Stimulated activated CD8-positive, alpha-beta memory T cell treated with anti-CD3 and anti-CD28 coated beads, Interleukin-15, amount 100 ng/mL, for 48 hours (primary cell): Measurements from ENCODE around the gene ACTBL2.
"Not testable (repeated sequence)": the region's sequence is repeated elsewhere in the genome, so short reads cannot be mapped to it uniquely, and the experiment has no call there.

ENCODE experiments used
- DNase-seq, 2 donors: peaks; one replicate each; pipeline ENCODE4 v3.0.0-alpha.2; 2020; ENCODE audit warnings: low read depth in 2 of 2

The ACTBL2 gene

DNA sequence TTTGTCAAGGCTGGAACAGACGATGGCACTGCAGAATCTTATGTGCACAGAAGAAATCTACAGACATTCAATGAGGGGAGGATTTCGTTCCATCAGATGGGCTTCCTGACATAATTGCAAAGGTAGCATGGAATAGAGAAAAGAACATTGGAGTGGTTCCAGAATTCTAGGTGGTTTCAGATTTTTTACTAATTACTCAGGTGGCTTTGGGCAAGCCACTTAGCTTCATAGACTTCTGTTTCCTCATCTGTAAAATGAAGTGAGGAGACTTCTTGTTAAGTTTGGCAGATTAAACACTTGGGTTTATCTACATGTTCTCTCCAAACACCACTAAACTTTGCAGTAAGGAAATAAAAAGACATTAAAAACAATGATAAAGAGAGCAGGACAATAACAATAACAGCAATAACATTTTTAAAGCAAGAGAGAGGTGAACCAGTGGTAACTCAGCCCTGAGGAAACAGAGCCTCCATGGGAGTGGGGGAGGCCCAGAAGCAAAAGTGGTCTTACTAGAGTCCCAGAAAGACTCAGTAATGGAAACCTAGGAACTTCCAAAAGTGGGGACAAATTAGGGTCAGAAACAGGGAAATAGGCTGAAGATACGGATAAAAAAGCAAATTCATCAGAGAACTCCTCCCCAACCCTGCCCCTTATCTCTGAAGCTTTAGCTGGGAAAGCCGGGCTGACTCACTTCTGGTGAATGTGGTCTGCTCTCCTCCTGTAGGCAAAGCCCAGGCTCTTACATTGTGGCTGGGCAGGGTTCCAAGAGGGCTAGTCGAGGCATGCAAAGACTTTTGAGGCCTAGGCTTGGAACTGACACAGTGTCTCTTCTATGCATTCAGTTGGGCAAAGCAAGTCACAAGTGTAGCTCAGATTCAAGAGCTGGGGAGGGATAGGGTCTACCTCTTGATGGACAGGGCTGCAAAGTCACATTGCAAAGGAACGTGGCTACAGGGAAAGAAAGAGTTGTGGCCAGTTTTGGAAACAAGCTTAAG, 11.8 kb upstream of the ACTBL2 start:
- peak; percentile 15 to 22 for DNase-seq

DNA sequence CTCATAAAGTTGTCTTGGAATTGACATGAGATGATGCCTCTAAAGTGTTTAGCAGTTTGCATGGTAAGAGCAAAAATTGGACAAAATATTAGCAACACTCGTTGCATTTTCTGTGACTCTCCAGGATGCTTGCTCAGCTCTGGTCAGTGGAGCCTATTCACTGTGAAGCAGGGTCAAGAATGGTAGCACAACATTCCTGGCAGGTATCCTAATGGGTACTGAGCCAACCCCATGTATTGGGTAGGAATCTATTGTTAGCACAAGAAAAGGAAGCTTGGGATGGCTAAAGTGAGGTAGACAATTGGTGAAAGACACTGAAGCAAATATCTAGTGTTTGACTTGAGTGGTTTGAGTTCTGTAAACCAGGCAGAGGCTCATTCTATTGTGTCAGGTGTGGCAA, 10.4 kb upstream of the ACTBL2 start:
- no peak for DNase-seq

DNA sequence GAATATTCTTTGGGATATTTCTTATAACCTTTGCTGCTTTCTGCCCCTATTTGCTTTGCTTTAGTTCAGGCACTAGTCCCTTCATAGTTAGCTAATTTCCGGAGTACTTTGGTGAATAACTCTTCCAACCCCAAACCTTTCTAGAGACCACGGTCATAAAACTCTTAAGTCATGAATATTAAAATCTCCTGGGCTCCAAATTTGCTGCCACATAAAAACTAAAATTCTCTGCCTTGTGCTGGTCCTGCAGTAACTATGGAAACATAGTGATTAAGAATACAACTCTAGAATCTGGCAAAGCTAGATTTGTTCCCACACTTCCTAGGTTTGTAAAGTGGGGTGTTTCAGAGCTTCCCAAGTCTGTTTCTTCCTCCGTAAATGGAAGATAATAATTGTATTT, 10.0 kb upstream of the ACTBL2 start:
- DNase-seq, result no peak

DNA sequence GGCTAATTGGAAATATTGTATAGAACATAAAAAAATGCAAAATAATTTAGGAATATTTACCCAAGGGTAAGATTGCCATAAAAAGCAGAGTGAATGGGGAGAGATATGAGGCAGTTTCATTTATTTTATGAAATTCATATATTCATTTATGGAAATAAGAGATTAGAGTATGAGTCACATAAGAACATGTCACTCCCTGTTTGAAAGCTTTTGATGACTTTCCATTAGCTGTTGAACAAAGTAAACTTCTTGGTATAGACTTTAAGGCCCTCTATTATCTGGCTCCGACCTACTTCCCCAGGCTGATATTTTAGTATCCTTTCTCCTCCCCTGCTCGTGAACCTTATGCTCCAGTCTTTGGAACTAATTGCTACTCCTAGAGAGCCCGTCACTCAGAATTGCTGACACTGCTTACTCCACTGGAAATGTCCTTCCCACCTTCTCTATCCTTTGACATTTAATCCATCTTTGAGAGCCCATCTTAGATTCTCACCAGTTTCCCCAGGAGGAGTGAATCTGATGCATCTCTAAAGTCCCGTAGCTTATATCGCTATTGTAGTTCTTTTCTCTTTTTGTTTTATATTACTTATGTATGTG, 8.9 kb upstream of the ACTBL2 start:
- DNase-seq, result no peak

DNA sequence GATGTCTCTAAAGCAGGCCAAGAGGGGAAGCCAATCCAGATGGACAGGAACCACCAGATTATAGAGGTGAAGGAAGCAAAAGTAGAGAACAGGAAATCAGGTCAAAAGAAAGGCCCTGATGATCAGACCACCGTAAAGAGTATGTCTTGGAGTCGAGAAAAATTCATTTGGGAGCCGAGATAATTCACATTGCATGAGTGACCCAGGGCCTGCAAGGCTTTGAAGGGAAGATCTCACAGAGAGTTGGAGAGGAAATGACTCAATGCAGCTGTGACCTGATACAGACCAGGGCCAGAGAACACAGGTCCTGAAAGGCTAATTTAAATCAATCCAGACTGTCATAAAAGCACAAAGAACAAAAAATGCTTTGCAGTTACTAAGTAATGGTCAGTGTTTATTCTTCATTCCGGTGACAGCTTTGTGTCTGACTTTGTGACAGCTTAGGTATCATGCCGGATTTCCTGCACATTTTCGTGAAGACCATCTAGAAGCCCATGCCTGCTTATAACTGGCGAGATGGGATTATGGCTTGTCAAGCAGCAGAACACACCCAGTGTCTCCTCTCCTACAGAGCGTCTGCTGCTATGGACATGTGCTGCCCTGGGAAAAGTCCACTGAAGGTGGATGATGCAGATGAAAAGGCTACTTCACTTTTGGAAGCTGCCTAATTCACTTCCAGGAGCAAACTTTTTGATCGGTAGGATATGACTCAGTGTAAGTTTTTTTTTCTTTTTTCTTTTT, 5.8 kb upstream of the ACTBL2 start:
- no peak for DNase-seq

DNA sequence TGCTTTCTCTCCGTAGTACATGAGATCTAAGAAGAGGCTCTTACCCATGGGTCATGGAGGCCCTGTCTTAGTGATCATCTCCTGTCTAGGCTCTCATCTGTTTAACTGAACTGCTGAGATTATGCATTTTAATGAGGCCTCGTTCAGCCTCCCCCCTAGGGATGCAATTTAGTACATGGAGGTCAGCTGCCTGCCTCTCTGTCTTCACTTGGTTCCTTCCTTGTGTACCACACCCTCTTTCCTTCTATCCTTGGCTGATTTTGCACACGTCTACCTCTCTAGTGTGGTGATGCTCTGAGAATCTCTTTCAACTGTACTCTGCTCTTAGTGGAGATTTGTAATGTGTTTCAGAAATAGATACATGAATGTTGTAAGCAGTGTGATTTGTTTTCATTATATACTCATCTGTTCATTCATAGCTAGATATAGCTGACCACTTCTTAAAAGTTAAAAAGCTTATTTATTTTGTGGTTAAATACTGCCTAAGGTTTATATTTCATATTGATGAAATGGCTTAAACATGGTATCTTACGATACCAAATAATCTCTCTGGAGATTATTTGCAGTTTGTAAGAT, 3.5 kb upstream of the ACTBL2 start:
- DNase-seq, result no peak

DNA sequence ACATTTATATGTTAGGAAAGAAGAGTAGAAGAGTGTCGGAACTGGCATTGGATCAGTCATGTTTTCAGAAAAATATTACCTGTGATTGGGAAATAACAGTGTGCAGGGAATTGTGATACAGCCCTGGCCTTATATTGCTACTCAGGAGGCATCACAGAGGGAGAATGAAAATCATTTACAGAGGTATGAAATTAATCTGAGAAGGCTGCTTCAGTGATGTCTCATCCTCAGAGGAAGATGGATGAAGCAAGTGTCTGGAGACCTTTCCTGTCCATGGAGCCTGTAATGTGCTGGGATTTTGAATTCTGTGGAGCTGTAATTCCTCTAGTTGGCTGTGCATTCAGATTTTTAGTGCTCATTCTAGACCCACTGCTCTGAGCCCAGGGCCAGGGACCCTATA, 3.8 kb downstream of the ACTBL2 start:
- no peak for DNase-seq

DNA sequence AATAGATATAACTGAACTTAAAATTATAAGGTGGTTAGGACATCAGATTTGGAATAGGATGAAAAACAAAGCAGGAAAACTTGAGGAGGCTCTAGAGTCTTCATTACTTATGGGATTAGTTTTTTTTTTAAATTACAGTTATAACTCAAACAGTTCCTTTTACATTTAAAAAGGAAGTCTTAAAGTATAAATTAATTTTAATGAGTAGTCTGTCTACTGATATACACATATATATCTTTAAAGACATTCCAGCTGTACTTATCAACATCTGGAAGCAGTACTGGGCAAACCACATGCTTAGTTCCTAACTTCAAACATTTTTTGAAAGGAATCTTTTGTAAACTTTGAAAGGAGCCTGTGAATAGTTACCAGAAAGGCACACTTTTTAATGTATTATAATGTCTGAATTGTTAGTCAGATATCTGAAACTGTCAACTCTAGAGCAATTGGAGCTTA, 6.0 kb downstream of the ACTBL2 start:
- DNase-seq, result no peak

DNA sequence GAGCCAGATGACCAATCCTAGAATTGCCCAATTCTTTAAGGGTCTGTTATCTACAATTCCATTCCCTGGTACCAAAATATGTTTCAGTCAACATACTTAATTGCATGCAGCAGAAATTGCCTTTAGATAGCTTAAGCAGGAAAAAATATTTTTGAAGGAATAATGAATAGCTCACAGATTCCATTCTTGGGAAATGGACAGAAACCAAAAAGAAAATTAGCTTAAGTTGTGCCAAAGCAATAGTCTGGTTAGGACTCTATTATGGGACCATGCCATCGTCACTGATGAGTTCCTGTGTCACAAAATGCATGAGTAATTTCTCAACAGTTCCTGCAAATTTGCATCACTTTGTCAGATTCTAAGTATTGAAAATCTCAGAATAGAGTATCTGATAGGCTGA, 12.3 kb downstream of the ACTBL2 start:
- no peak for DNase-seq

DNA sequence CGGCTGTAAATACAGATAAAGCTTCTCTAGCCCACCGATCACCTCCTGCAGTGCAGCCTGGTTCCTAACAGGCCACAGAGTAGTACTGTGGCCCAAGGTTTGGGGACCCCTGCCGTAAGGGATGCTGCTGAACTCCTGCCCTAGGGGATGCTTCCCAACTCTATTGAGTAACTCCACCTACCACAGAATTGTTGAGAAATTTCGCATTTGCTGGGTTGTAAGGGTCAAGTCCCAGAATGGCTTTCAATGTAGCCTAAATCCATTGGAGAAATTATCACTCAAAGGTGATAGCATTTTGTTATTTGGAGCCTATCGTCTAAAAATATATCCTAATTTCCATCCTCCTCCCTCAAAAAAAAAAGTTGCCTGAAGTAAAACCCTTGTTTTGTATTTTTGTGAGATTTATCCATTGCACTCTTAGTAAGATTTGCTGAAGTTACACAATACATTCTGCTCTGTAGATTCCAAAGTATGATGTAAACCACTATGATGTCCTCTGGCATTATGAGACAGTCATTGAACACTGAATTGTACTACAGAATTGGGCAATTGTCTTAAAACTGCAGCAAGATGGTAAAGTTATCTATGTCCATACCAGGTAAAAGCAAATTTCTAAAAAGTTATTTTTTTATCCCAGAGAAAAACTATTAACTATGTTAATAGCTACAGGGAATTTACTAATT, 14.0 kb downstream of the ACTBL2 start:
- no peak for DNase-seq

DNA sequence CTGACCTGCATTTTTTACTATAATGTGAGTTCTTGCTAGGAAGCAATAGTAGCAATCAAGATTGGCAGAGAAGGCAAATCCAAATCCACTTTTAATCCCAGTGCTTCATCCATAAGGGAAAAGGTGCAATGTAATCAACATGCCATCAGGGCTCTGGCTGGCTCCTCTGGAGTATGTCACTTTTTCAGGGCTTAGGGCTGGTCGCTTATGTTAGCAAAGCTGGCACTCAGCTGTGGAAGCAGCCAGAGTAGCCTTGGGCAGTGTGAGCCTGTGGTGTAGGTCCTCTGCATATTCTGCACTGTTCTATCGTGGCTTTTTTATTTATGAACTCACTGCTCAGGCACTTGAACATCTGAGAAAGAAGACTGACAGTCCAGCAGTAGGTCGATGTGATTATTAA, 16.1 kb downstream of the ACTBL2 start:
- no peak for DNase-seq

DNA sequence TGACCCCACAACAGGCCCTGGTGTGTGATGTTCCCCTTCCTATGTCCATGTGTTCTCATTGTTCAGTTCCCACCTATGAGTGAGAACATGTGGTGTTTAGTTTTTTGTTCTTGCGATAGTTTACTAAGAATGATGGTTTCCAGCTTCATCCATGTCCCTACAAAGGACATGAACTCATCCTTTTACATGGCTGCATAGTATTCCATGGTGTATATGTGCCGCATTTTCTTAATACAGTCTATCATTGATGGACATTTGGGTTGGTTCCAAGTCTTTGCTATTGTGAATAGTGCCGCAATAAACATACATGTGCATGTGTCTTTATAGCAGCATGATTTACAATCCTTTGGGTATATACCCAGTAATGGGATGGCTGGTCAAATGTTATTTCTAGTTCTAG, 22.6 kb downstream of the ACTBL2 start:
- not testable (repeated sequence) for DNase-seq

DNA sequence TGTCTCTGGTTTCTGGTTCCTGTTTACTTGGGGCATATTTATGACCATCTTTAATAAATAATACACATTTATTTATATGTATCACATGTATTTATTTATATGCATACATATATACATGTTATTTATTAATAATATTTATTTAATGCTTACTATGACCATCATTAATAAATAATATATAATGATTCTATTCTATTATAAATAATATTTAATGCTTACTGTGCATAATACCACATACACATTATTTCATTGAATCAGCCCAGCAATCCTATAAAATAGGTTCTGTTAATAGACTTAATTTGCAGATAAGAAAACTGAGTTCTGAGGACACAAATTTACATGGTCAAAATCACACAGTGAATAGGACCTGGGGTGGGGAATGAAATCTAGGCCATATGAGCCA, 24.2 kb downstream of the ACTBL2 start:
- DNase-seq, result no peak

DNA sequence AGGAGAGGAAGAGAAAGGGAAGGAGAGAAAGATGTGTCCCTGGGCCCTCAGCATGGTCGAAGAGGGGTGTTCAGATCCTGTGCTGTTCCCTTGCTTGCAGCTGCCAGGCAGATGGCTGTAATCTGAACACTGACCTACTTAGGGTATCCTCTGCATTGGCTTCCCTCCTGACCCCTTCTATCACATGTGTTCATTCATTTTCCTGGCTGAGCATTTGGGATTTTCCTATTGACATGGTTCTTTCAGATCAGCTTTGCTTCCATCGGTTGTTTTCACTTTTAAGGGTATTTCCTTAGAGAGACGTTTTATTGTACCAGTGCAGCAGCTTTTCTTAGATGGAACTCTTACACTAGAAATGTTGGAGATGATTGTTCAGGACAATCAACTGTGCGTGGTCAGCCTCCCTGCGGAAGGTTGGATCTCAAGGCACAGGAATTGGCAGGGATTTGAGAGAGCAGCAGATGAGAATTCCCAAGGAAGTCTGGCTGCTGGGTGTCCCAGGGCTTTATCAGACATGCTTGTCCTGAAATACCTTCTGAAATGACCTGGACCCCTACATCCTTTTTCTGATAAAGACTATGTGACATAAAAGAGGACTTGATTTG, 26.0 kb downstream of the ACTBL2 start:
- DNase-seq, result no peak

DNA sequence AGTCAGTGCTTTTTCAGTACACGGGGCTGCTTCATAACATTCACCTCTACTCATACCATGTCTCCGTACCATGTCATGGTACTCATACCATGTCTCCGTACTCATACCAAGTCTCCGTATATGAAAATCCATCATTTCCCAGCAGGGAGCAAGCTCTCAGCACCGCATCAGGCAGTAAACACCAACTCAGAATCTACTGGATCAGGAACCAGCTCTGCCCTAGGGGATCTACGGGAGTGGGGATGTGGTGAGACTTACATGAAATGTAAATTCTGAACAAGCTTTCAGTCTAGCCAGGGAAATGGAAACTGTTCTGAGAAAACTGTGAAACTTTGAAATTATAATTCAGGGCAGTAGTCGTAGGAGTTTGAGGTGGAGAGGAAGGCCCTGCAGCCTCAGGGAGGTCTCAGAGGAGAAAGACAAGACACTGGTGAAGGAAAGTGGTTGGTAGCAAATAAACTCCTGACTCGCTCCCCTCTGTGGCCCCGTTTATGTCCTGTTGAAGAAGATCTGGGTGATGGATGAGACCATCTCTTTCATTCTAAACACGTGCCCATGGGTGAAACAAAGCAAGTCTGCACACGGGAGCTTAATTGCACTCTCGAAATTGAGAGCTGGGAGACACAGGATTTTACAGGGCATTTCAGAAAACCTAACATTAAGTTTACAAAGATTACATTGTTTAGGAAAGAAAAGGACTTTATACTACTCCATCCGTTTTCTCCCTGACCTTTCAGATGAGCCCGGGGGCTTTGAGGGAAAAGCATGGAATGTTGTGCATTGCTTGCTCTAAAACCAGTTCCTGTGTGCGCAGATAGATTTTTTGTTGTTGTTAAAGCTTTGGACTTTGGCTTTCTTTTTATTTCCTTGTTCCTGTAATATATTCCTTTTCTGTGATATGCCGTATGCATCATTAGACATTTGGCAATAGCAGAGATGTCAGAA, 26.8 kb downstream of the ACTBL2 start:
- DNase-seq, result no peak

DNA sequence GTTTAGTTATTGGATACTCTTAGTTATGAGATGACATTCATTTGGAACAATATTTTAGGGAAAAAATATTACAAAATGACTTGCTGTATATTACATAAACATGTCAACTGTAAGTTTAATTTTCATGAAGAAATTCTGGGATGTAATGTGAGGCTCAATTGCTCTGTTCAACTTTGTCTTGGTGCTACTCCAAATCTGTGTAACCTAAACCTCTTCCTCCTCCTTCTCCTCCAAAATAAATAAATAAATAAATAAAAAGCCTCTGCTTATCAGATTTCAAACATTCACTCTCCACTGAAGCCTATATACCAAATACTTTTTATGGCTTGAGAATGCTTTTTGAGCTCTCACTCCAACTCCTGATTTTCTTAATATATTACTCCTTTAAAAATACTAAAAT, 27.7 kb downstream of the ACTBL2 start:
- no peak for DNase-seq

DNA sequence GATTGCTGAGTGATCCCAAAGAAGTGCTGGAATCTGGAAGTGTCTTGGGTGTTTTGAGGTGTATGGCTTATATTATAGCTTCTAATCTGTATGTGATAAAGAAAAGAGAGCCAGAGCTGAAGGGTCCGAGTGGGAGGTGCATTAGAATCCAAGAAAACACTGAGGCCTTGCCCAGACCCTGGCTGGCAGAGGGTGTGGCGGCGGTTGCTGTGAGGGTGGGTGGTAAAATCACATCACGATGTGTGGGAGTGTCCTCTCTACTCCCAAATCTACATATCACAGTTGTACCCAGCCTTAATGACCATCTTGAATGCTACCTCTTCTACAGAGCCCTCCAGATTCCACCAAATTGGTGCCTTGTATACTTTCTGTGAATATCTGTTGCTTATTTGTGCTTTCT, 28.9 kb downstream of the ACTBL2 start:
- no peak for DNase-seq

DNA sequence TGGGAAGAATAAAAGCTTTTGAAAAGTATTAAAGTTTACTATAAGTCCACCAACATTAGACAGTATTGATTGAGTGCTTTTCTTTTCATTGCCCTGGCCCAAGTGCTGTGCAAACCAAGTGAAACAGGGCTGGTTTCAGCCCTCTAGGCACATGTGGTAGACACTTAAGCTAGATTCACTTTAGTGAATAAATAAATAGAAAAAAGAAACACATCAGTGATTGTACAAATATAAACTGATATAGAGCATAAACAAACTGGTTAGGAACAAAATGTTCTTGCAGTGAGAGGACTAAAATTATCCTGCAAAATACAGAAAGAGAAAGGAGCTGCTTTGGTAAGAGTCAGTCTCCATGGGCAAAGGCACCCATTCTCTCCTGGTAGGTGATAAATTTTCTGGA, 29.7 kb downstream of the ACTBL2 start:
- DNase-seq, result no peak

DNA sequence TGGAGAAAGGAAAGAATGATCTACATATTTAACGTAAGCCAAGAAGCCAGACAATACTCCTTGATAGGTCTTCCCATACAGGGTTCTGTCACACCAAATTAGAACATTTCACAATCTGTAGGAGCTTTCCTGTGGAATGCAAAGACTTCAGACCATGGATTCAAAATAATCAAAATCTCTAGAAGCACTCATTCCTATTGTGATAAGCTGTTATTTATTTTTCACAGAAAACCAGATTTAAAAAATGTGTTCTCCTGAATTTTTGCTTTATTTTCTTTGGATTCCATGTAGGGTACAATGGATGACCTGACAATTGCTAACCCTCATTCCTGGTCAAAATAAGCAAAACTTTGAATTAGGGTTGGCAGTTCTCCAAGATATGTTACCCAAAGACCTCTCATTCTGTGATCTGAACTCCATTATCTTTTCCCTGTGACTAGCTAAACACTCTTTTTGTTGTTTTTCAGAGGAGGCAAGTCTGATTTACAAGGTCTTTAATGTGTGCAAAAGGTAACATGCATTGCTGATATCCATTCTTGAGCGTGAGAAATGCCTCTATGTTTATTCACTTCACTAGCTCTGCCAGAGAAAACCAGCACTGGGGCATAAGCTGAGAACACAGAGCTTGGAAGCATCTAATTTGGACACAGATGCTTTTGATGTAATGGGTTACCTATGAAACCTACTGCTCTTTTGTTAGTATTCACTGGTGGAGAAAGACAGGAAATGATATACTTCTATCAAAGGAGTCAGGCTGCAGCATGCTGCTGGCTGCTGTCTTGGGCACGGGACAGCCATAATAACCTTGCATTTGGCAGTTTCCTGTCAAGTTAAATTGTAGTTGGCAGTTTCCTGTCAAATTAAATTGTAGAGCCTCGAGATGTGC, 31.4 kb downstream of the ACTBL2 start:
- no peak for DNase-seq
